GM12891 (cell line): ENCODE measurements around the gene ZBTB24.

Experiments used
- POLR2A ChIP-seq: IDR thresholded peaks from 2 replicates; pipeline ENCODE4 v1.6.1; 2011; ENCODE audit warnings: low read depth, low read length, control low read depth
- TAF1 ChIP-seq: IDR thresholded peaks from 2 replicates; pipeline ENCODE4 v1.6.1; 2011; ENCODE audit warnings: low read depth, low read length, control low read depth

DNA sequence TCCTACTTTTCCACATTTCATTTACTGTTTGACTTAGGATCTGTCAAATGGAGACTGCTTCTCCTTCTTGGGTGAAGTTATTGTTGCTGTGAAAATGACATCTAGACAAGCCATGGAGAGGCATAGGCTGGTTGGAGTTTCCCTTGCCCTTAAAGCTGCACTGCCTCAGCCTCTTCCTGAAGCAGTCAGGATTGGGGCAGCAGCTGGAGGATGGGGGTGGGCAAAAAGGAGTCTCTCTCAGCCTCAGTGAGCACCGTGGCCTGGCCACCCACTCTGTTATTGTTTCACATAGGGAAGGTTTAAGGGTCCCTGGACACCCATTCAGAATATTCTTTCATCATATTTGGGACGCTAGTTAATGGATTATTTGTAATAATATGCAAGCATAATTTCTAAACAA, 7.7 kb upstream of the ZBTB24 start:
- no peak for TF ChIP-seq POLR2A
- TF ChIP-seq TAF1, result no peak
